HG03045 (cell line): Measurements from ENCODE around the gene DOC2B.
"Not testable (repeated sequence)": the region's sequence is repeated elsewhere in the genome, so short reads cannot be mapped to it uniquely, and the experiment has no call there.

Experiments used
- ATAC-seq: cut with Tn5 transposase; IDR thresholded peaks from one replicate; pipeline ENCODE4 v1.9.1; 2021; ENCODE audit warnings: mild to moderate bottlenecking, moderate library complexity; ENCODE audit not compliant: unreplicated experiment

The DOC2B gene

GRCh38 chr17:181245-182049 is at the start of gene DOC2B:
TSS of gene DOC2B (minus strand) at chr17:181650. CDS start at chr17:181479, 171 bp downstream.
- ATAC-seq = no peak

- ATAC-seq = no peak
Observed at GRCh38 chr17:230395-230770, 48.9 kb upstream of the DOC2B start.

GRCh38 chr17:229709-230394 is 48.4 kb upstream of the DOC2B start:
- ATAC-seq = no peak

GRCh38 chr17:228951-229708 is 47.7 kb upstream of the DOC2B start:
- no peak for ATAC-seq

- ATAC-seq = no peak
Observed at GRCh38 chr17:227946-228615, 46.6 kb upstream of the DOC2B start.

- ATAC-seq = no peak
Observed at GRCh38 chr17:227078-227945, 45.9 kb upstream of the DOC2B start.

GRCh38 chr17:226108-227077 is 44.9 kb upstream of the DOC2B start:
- no peak for ATAC-seq

- no peak for ATAC-seq
Observed at GRCh38 chr17:225551-225950, 44.1 kb upstream of the DOC2B start.

- not testable (repeated sequence) for ATAC-seq
Observed at GRCh38 chr17:224576-224975, 43.1 kb upstream of the DOC2B start.

- ATAC-seq = no peak
Observed at GRCh38 chr17:223723-224471, 42.4 kb upstream of the DOC2B start.

- no peak for ATAC-seq
Observed at GRCh38 chr17:222172-222571, 40.7 kb upstream of the DOC2B start.

- ATAC-seq = no peak
Observed at GRCh38 chr17:219696-220095, 38.2 kb upstream of the DOC2B start.

GRCh38 chr17:218432-219110 is 37.1 kb upstream of the DOC2B start:
- no peak for ATAC-seq

- ATAC-seq = no peak
Observed at GRCh38 chr17:216625-217024, 35.2 kb upstream of the DOC2B start.

GRCh38 chr17:215563-216478 is 34.4 kb upstream of the DOC2B start:
- ATAC-seq = not testable (repeated sequence)

- ATAC-seq = no peak
Observed at GRCh38 chr17:214881-215331, 33.5 kb upstream of the DOC2B start.
